ENCODE results near the gene CADM1.

- TF ChIP-seq, protein P1, sequence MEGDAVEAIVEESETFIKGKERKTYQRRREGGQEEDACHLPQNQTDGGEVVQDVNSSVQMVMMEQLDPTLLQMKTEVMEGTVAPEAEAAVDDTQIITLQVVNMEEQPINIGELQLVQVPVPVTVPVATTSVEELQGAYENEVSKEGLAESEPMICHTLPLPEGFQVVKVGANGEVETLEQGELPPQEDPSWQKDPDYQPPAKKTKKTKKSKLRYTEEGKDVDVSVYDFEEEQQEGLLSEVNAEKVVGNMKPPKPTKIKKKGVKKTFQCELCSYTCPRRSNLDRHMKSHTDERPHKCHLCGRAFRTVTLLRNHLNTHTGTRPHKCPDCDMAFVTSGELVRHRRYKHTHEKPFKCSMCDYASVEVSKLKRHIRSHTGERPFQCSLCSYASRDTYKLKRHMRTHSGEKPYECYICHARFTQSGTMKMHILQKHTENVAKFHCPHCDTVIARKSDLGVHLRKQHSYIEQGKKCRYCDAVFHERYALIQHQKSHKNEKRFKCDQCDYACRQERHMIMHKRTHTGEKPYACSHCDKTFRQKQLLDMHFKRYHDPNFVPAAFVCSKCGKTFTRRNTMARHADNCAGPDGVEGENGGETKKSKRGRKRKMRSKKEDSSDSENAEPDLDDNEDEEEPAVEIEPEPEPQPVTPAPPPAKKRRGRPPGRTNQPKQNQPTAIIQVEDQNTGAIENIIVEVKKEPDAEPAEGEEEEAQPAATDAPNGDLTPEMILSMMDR (conservative IDR thresholded peaks at IDR 0.05 in 1 of 2, IDR thresholded peaks at IDR 0.05 in 1 of 2; ENCODE audit: low read depth in 1 of 2, low read length in 2 of 2), result no peak
- TF ChIP-seq EZH2 (IDR thresholded peaks at IDR 0.05; ENCODE audit: low read length, missing control alignments), result no peak
Measured at GRCh38 chr11:115326526-115326925, 177.7 kb downstream of the CADM1 start.
